Activated effector memory CD4-positive, alpha-beta T cell treated with anti-CD3 and anti-CD28 coated beads, Interleukin-2, amount 50 U/mL, for 16 hours (primary cell): ENCODE data around the gene MRPL41.
"Not testable (repeated sequence)": the region's sequence is repeated elsewhere in the genome, so short reads cannot be mapped to it uniquely, and the experiment has no call there.

Source experiments
- DNase-seq: peaks from one replicate; pipeline ENCODE4 v3.0.0-alpha.2; 2020

MRPL41 gene

GRCh38 chr9:137554349-137554748 is 2.7 kb downstream of the MRPL41 start:
- DNase-seq = no peak

GRCh38 chr9:137555179-137555578 is 3.5 kb downstream of the MRPL41 start:
- no peak for DNase-seq

- DNase-seq = no peak
Observed at GRCh38 chr9:137556069-137556838, 4.6 kb downstream of the MRPL41 start.

GRCh38 chr9:137558127-137558526 is 6.4 kb downstream of the MRPL41 start:
- no peak for DNase-seq

GRCh38 chr9:137564134-137564533 is 12.5 kb downstream of the MRPL41 start:
- no peak for DNase-seq

GRCh38 chr9:137564817-137565411 is 13.2 kb downstream of the MRPL41 start:
- DNase-seq = no peak

GRCh38 chr9:137568445-137568844 is 16.8 kb downstream of the MRPL41 start:
- DNase-seq = not testable (repeated sequence)

- DNase-seq = no peak
Observed at GRCh38 chr9:137569609-137570203, 18.0 kb downstream of the MRPL41 start.

- DNase-seq = no peak
Observed at GRCh38 chr9:137570566-137570965, 18.9 kb downstream of the MRPL41 start.

GRCh38 chr9:137574192-137574591 is 22.5 kb downstream of the MRPL41 start:
- no peak for DNase-seq

GRCh38 chr9:137575364-137575715 is 23.7 kb downstream of the MRPL41 start:
- DNase-seq = peak; percentile 69

- no peak for DNase-seq
Observed at GRCh38 chr9:137575716-137576411, 24.2 kb downstream of the MRPL41 start.

GRCh38 chr9:137578518-137579258 is 27.0 kb downstream of the MRPL41 start, which contains the start of gene DPH7:
Gene DPH7, minus strand, starts transcription at chr9:137578925. Its CDS starts 148 bp downstream, at chr9:137578777.
- DNase-seq = peak; percentile 99

GRCh38 chr9:137579259-137579604 is 27.6 kb downstream of the MRPL41 start:
- no peak for DNase-seq

GRCh38 chr9:137580209-137580953 is 28.7 kb downstream of the MRPL41 start:
- DNase-seq = no peak

- no peak for DNase-seq
Observed at GRCh38 chr9:137580954-137581322, 29.3 kb downstream of the MRPL41 start.

- no peak for DNase-seq
Observed at GRCh38 chr9:137581361-137582285, 29.9 kb downstream of the MRPL41 start.

- no peak for DNase-seq
Observed at GRCh38 chr9:137582286-137582860, 30.7 kb downstream of the MRPL41 start.

- DNase-seq = no peak
Observed at GRCh38 chr9:137583347-137583746, 31.7 kb downstream of the MRPL41 start.

- DNase-seq = no peak
Observed at GRCh38 chr9:137583957-137584356, 32.3 kb downstream of the MRPL41 start.

- no peak for DNase-seq
Observed at GRCh38 chr9:137586854-137587253, 35.2 kb downstream of the MRPL41 start.
